Ammon's horn (tissue), 1 donor: ENCODE results near the gene WSB2.
A peak's percentile ranks its signal among the peaks of the same experiment; 100 is the strongest.

ENCODE experiments used
- DNase-seq: peaks from one replicate; pipeline ENCODE4 v3.0.0-alpha.2; 2016; ENCODE audit warnings: low spot score

WSB2 gene

GRCh38 chr12:118061873-118062843, 1.2 kb upstream of the WSB2 start:
- DNase-seq: peak; percentile 54

GRCh38 chr12:118060301-118061010, 523 bp downstream of the WSB2 start:
- DNase-seq: peak; percentile 48

GRCh38 chr12:118059341-118060191, 1.4 kb downstream of the WSB2 start:
- DNase-seq: no peak

GRCh38 chr12:118058881-118059280, 2.1 kb downstream of the WSB2 start:
- DNase-seq: no peak

GRCh38 chr12:118058227-118058626, 2.8 kb downstream of the WSB2 start:
- DNase-seq: no peak

GRCh38 chr12:118055865-118056773, 4.9 kb downstream of the WSB2 start:
- DNase-seq: no peak

GRCh38 chr12:118055144-118055557, 5.8 kb downstream of the WSB2 start:
- peak; percentile 32 for DNase-seq

GRCh38 chr12:118053071-118053985, 7.7 kb downstream of the WSB2 start:
- DNase-seq: no peak

GRCh38 chr12:118052324-118053070, 8.5 kb downstream of the WSB2 start:
- DNase-seq: peak; percentile 72

GRCh38 chr12:118050972-118051910, 9.7 kb downstream of the WSB2 start:
- DNase-seq: no peak

- DNase-seq: no peak
These were observed 14.5 kb downstream of the WSB2 start for GRCh38 chr12:118046430-118046829.

- DNase-seq: no peak
These were observed 16.4 kb downstream of the WSB2 start for GRCh38 chr12:118044577-118044976.

GRCh38 chr12:118044075-118044474, 16.9 kb downstream of the WSB2 start:
- no peak for DNase-seq

- no peak for DNase-seq
These were observed 18.9 kb downstream of the WSB2 start for GRCh38 chr12:118042091-118042490.

GRCh38 chr12:118038137-118038536, 22.8 kb downstream of the WSB2 start:
- DNase-seq: no peak

GRCh38 chr12:118036672-118037411, 24.1 kb downstream of the WSB2 start:
- DNase-seq: no peak
